AG09319 (cell line): Measurements from ENCODE around the gene TPR.
A peak's percentile ranks its signal among the peaks of the same experiment; 100 is the strongest.

Source experiments
- DNase-seq: peaks from one replicate; pipeline ENCODE4 v3.0.0-alpha.2; 2010; ENCODE audit warnings: low read depth; ENCODE audit errors: extremely low read depth
- CTCF ChIP-seq: IDR thresholded peaks from 2 replicates; pipeline ENCODE4 v1.5.1; 2011; ENCODE audit warnings: low read depth, mild to moderate bottlenecking, inconsistent platforms, low read length, moderate library complexity

TPR gene

GRCh38 chr1:186375152-186375928, at the start of gene TPR, which contains the start of gene ODR4:
TPR (minus strand) TSS chr1:186375253; CDS start chr1:186375028, 225 bp downstream.
ODR4 (plus strand) TSS chr1:186375838; CDS start chr1:186379786, 3,948 bp downstream.
- DNase-seq: peak; percentile 99
- TF ChIP-seq CTCF: peak; percentile 90

- DNase-seq: no peak
- TF ChIP-seq CTCF: no peak
Measured at GRCh38 chr1:186424539-186424938, 49.5 kb upstream of the TPR start.

- no peak for TF ChIP-seq CTCF
- no peak for DNase-seq
Measured at GRCh38 chr1:186421446-186421845, 46.4 kb upstream of the TPR start.

- DNase-seq: no peak
- no peak for TF ChIP-seq CTCF
Measured at GRCh38 chr1:186420923-186421322, 45.9 kb upstream of the TPR start.

- no peak for DNase-seq
- no peak for TF ChIP-seq CTCF
Measured at GRCh38 chr1:186420311-186420710, 45.3 kb upstream of the TPR start.

- TF ChIP-seq CTCF: no peak
- no peak for DNase-seq
Measured at GRCh38 chr1:186418503-186418902, 43.5 kb upstream of the TPR start.

- no peak for TF ChIP-seq CTCF
- DNase-seq: no peak
Measured at GRCh38 chr1:186413319-186413718, 38.3 kb upstream of the TPR start.
